CD1c-positive myeloid dendritic cell (primary cell): ENCODE results near the gene PPP1R12C.
"Not testable (repeated sequence)": the region's sequence is repeated elsewhere in the genome, so short reads cannot be mapped to it uniquely, and the experiment has no call there.

ENCODE experiments used
- DNase-seq: peaks from one replicate; pipeline ENCODE4 v3.0.0-alpha.2; 2016; ENCODE audit errors: extremely low spot score

PPP1R12C gene

GRCh38 chr19:55112246-55112776 lies 5.1 kb downstream of the PPP1R12C start:
- DNase-seq = no peak

- DNase-seq = no peak
These were observed 6.1 kb downstream of the PPP1R12C start for GRCh38 chr19:55111238-55111831.

GRCh38 chr19:55109527-55110291 lies 7.7 kb downstream of the PPP1R12C start:
- DNase-seq = no peak

GRCh38 chr19:55107252-55107651 lies 10.2 kb downstream of the PPP1R12C start:
- DNase-seq = not testable (repeated sequence)

GRCh38 chr19:55106591-55106990 lies 10.8 kb downstream of the PPP1R12C start:
- DNase-seq = no peak

GRCh38 chr19:55105237-55105636 lies 12.2 kb downstream of the PPP1R12C start:
- no peak for DNase-seq

GRCh38 chr19:55103190-55103589 lies 14.2 kb downstream of the PPP1R12C start:
- no peak for DNase-seq

GRCh38 chr19:55101261-55101660 lies 16.2 kb downstream of the PPP1R12C start:
- DNase-seq = no peak

GRCh38 chr19:55099557-55100506 lies 17.6 kb downstream of the PPP1R12C start:
- no peak for DNase-seq

GRCh38 chr19:55098716-55099556 lies 18.5 kb downstream of the PPP1R12C start:
- peak; percentile 66 for DNase-seq

GRCh38 chr19:55097864-55098715 lies 19.3 kb downstream of the PPP1R12C start:
- DNase-seq = peak; percentile 91

GRCh38 chr19:55096061-55096701 lies 21.3 kb downstream of the PPP1R12C start:
- DNase-seq = no peak

- no peak for DNase-seq
These were observed 22.0 kb downstream of the PPP1R12C start for GRCh38 chr19:55095260-55096060.

GRCh38 chr19:55094456-55095259 lies 22.8 kb downstream of the PPP1R12C start:
- DNase-seq = no peak

- DNase-seq = no peak
These were observed 24.8 kb downstream of the PPP1R12C start for GRCh38 chr19:55092423-55093318.

GRCh38 chr19:55091955-55092354 lies 25.5 kb downstream of the PPP1R12C start:
- DNase-seq = no peak
